Upper lobe of left lung (tissue), 6 donors: Measurements from ENCODE around the gene PRR5L. TPM values are rescaled to one million over a fixed set of nuclear protein-coding genes. Genes with fewer than 3 reads are reported as not detected.

ENCODE experiments used
- ATAC-seq, 2 donors: fragments of 200-7000 bp; cut with Tn5 transposase; one replicate each; pipeline ENCODE4 v1.9.1; 2022; ENCODE audit warnings: mild to moderate bottlenecking in 2 of 2, moderate library complexity in 2 of 2; ENCODE audit not compliant: low FRiP score in 2 of 2
- DNase-seq, 2 donors: peaks; one replicate each; pipeline ENCODE4 v3.0.0-alpha.2; 2019 to 2020
- H3K27ac ChIP-seq, 4 donors: fragments of 200-600 bp; sonication (generic); one replicate each; pipeline ENCODE4 v1.5.1; 2016 to 2019
- H3K27me3 ChIP-seq, 4 donors: fragments of 200-600 bp; sonication (generic); one replicate each; pipeline ENCODE4 v1.5.1; 2017 to 2019
- H3K36me3 ChIP-seq, 4 donors: fragments of 200-600 bp; sonication (generic); one replicate each; pipeline ENCODE4 v1.5.1; 2016 to 2019
- H3K4me1 ChIP-seq, 4 donors: fragments of 200-600 bp; sonication (generic); one replicate each; pipeline ENCODE4 v1.5.1; 2018 to 2019
- H3K4me3 ChIP-seq, 4 donors: fragments of 200-600 bp; sonication (generic); one replicate each; pipeline ENCODE4 v1.5.1; 2017 to 2019; ENCODE audit warnings: mild to moderate bottlenecking in 2 of 4, moderate library complexity in 1 of 4
- H3K9me3 ChIP-seq, 4 donors: fragments of 200-600 bp; sonication (generic); one replicate each; pipeline ENCODE4 v1.5.1; 2018 to 2019
- CTCF ChIP-seq, 6 experiments: fragments of 450-650 bp in 4 of 6; fragments of 200-600 bp in 2 of 6; sonication (generic) in 2 of 6; IDR thresholded peaks; one replicate each; pipeline ENCODE4 v1.5.1; 2016 to 2019; ENCODE audit warnings: antibody characterized with exemption in 6 of 6
- EP300 ChIP-seq, 4 donors: sonication (generic); formaldehyde crosslinking; IDR thresholded peaks; one replicate each; pipeline ENCODE4 v1.5.1; 2017; ENCODE audit warnings: antibody characterized with exemption in 4 of 4, control low read depth in 2 of 4
- POLR2A ChIP-seq, 4 donors: fragments of 450-650 bp; IDR thresholded peaks; one replicate each; pipeline ENCODE4 v1.5.1; 2016 to 2017; ENCODE audit warnings: antibody characterized with exemption in 4 of 4, mild to moderate bottlenecking in 2 of 4
- POLR2AphosphoS5 ChIP-seq, 2 donors: sonication (generic); formaldehyde crosslinking; IDR thresholded peaks; one replicate each; pipeline ENCODE4 v1.5.1; 2017; ENCODE audit warnings: antibody characterized with exemption in 2 of 2
- WGBS, 2 donors: methylation state at CpG; one replicate each; pipeline ENCODE4 v1.1.5; 2017 to 2018; 5-methylcytosine and 5-hydroxymethylcytosine counted together
- total RNA-seq, 6 donors: library from RNA; depleted of rRNA in 4 of 6; stranded (reverse); fragments of >200 nt in 4 of 6; gene quantifications; one replicate each; pipeline versions ENCODE4 v1.1.0 to v1.2.1, GENCODE V29; 2016 to 2021
- donor health status: DM: no; HTN: no; CAD: no; lungs with moderate emphysema.
- donor health status: DM: no; HTN: yes; CAD: no; lungs with severe emphysema.

PRR5L gene
- total RNA-seq, 6 donors from 2014 or later = 18.9 to 40.5 (median 27.6) TPM

- no peaks in the 10 kb centered on the region for H3K9me3 ChIP-seq
- no peak overlapping the region for H3K27ac ChIP-seq
- DNase-seq (no peak), ATAC-seq (peak in 1 of 2 donors; percentile 68)
- H3K4me1 ChIP-seq = peaks cover 2 to 6% (median 4%) of the 10 kb centered on the region in 4 donors
- no peaks in the 10 kb centered on the region for H3K27me3 ChIP-seq
- TF ChIP-seq POLR2A (IDR thresholded peaks at IDR 0.05) (no peak), CTCF (IDR thresholded peaks at IDR 0.05) (peak; percentile 51 to 69 (median 67))
- no peak overlapping the region for H3K4me3 ChIP-seq
- H3K36me3 ChIP-seq = peaks cover 23 to 86% (median 57%) of the 10 kb centered on the region in 4 donors
These were observed 196.7 kb downstream of the PRR5L start for GRCh38 chr11:36492724-36493304.

GRCh38 chr11:36493332-36493731 is 197.2 kb downstream of the PRR5L start:
- H3K27ac ChIP-seq = no peak overlapping the region
- ATAC-seq (no peak), DNase-seq (no peak)
- no peak overlapping the region for H3K4me3 ChIP-seq
- H3K27me3 ChIP-seq = no peaks in the 10 kb centered on the region
- H3K9me3 ChIP-seq = no peaks in the 10 kb centered on the region
- peaks cover 23 to 91% (median 60%) of the 10 kb centered on the region in 4 donors for H3K36me3 ChIP-seq
- H3K4me1 ChIP-seq = peaks cover 0 to 1% (median under 1%) of the 10 kb centered on the region in 4 donors
- no peak for TF ChIP-seq EP300 (IDR thresholded peaks at IDR 0.05)
- TF ChIP-seq POLR2AphosphoS5 (IDR thresholded peaks at IDR 0.05) = no peak
- TF ChIP-seq POLR2A (IDR thresholded peaks at IDR 0.05) = no peak
- no peak for TF ChIP-seq CTCF (IDR thresholded peaks at IDR 0.05)

- Histone ChIP-seq H3K9me3 (no peaks in the 10 kb centered on the region), H3K4me3 (no peak overlapping the region), H3K27me3 (no peaks in the 10 kb centered on the region), H3K4me1 (peaks cover 9 to 35% (median 24%) of the 10 kb centered on the region in 4 donors), H3K27ac (no peak overlapping the region), H3K36me3 (peaks cover 22 to 68% (median 38%) of the 10 kb centered on the region in 4 donors)
- DNase-seq = no peak
- TF ChIP-seq POLR2AphosphoS5 (IDR thresholded peaks at IDR 0.05) = no peak
- TF ChIP-seq POLR2A (IDR thresholded peaks at IDR 0.05) = no peak
- TF ChIP-seq CTCF (IDR thresholded peaks at IDR 0.05) = no peak
- TF ChIP-seq EP300 (IDR thresholded peaks at IDR 0.05) = no peak
- WGBS, 2 donors = 92 to 96% methylated on average over 1 of the region's 1 CpG
- ATAC-seq = no peak
These were observed 202.6 kb downstream of the PRR5L start for GRCh38 chr11:36498721-36499120.

- no peak for ATAC-seq
- no peaks in the 10 kb centered on the region for H3K27me3 ChIP-seq
- H3K4me3 ChIP-seq = no peak overlapping the region
- H3K4me1 ChIP-seq = peaks cover 9 to 35% (median 24%) of the 10 kb centered on the region in 4 donors
- no peak for DNase-seq
- TF ChIP-seq POLR2AphosphoS5 (IDR thresholded peaks at IDR 0.05) = no peak
- TF ChIP-seq POLR2A (IDR thresholded peaks at IDR 0.05) = no peak
- no peak for TF ChIP-seq EP300 (IDR thresholded peaks at IDR 0.05)
- TF ChIP-seq CTCF (IDR thresholded peaks at IDR 0.05) = no peak
- 82% methylated on average over 4 of the region's 4 CpGs for WGBS, 2 donors
- H3K9me3 ChIP-seq = no peaks in the 10 kb centered on the region
- no peak overlapping the region for H3K27ac ChIP-seq
- peaks cover 16 to 64% (median 33%) of the 10 kb centered on the region in 4 donors for H3K36me3 ChIP-seq
These were observed 203.2 kb downstream of the PRR5L start for GRCh38 chr11:36499315-36499714.

GRCh38 chr11:36500315-36500721 is 204.2 kb downstream of the PRR5L start:
- DNase-seq = no peak
- peak in 1 of 2 donors; percentile 73 for ATAC-seq
- no peaks in the 10 kb centered on the region for H3K9me3 ChIP-seq
- peak overlapping the region in 1 of 4 donors; percentile 1 for H3K27ac ChIP-seq
- H3K4me1 ChIP-seq = peaks cover 9 to 36% (median 24%) of the 10 kb centered on the region in 4 donors
- H3K36me3 ChIP-seq = peaks cover 15 to 54% (median 25%) of the 10 kb centered on the region in 4 donors
- WGBS, 2 donors = 50 to 59% methylated on average over 1 of the region's 1 CpG
- no peaks in the 10 kb centered on the region for H3K27me3 ChIP-seq
- TF ChIP-seq CTCF (IDR thresholded peaks at IDR 0.05) (no peak), POLR2AphosphoS5 (IDR thresholded peaks at IDR 0.05) (no peak)
- H3K4me3 ChIP-seq = no peak overlapping the region
